DMS153 (cell line): Measurements from ENCODE around the gene CIITA.

Experiments
- DNase-seq: peaks from one replicate; lab custom pipeline; 2025; lab: John Stamatoyannopoulos, UW

Gene CIITA

GRCh38 chr16:10982465-10983150 is 105.6 kb downstream of the CIITA start:
- DNase-seq: no peak

- DNase-seq: no peak
Measured at GRCh38 chr16:10983159-10983558, 106.2 kb downstream of the CIITA start.

GRCh38 chr16:10984509-10984908 is 107.5 kb downstream of the CIITA start:
- DNase-seq: no peak
